PC-3 (cell line): ENCODE data around the gene SLC9A3. TPM values are rescaled to one million over a fixed set of nuclear protein-coding genes. Genes with fewer than 3 reads are reported as not detected.
A peak's percentile ranks its signal among the peaks of the same experiment; 100 is the strongest.

Experiments
- ATAC-seq: fragments of 200-7000 bp; cut with Tn5 transposase; 2 replicates; pipeline ENCODE4 v1.9.1; 2020; ENCODE audit warnings: mild to moderate bottlenecking, moderate library complexity
- BruUV-seq: library from RNA; stranded (reverse); fragments of 400-500 nt; replicated peaks from 2 replicates; lab custom pipeline; 2021; lab: Mats Ljungman, UMichigan
- CTCF ChIA-PET: fragments of 300-600 bp; sonication (Branson Sonifier 250); formaldehyde crosslinking; loops from one replicate; lab custom pipeline; 2022; ENCODE audit warnings: antibody characterized with exemption; lab: Charles Lee
- POLR2A ChIA-PET: fragments of 300-600 bp; sonication (Branson Sonifier 250); formaldehyde crosslinking; loops from one replicate; lab custom pipeline; 2022; ENCODE audit warnings: antibody characterized with exemption; ENCODE audit not compliant: unreplicated experiment; lab: Charles Lee
- DNase-seq: peaks from one replicate; pipeline ENCODE4 v3.0.0-alpha.2; 2015
- H2AFZ ChIP-seq: fragments of 300-600 bp; sonication (generic); 2 replicates; pipeline ENCODE4 v1.6.0; 2016; ENCODE audit warnings: antibody characterized with exemption, low read length
- H3F3A ChIP-seq: fragments of 300-600 bp; sonication (generic); one replicate; pipeline ENCODE4 v1.6.0; 2017; ENCODE audit warnings: antibody characterized with exemption, low read length, control low read depth, mild to moderate bottlenecking; ENCODE audit not compliant: unreplicated experiment
- H3K27ac ChIP-seq: fragments of 300-600 bp; sonication (generic); 2 replicates; pipeline ENCODE4 v1.5.1; 2016; ENCODE audit warnings: mild to moderate bottlenecking, low read length
- H3K27me3 ChIP-seq: fragments of 300-600 bp; sonication (generic); 2 replicates; pipeline ENCODE4 v1.6.1; 2016; ENCODE audit warnings: low read length, mixed read lengths
- H3K36me3 ChIP-seq: fragments of 300-600 bp; sonication (generic); 2 replicates; pipeline ENCODE4 v1.6.1; 2016; ENCODE audit warnings: low read depth, mixed run types, low read length, mixed read lengths
- H3K4me1 ChIP-seq: fragments of 300-600 bp; sonication (generic); 2 replicates; pipeline ENCODE4 v1.5.1; 2016; ENCODE audit warnings: low read length; ENCODE audit not compliant: insufficient read depth
- H3K4me2 ChIP-seq: fragments of 300-600 bp; sonication (generic); 2 replicates; pipeline ENCODE4 v1.6.0; 2016; ENCODE audit warnings: low read length
- H3K4me3 ChIP-seq: fragments of 300-600 bp; sonication (generic); 2 replicates; pipeline ENCODE4 v1.5.1; 2016; ENCODE audit warnings: mild to moderate bottlenecking, low read length, mixed read lengths
- H3K79me2 ChIP-seq: fragments of 300-600 bp; sonication (generic); 2 replicates; pipeline ENCODE4 v1.6.1; 2017; ENCODE audit warnings: low read length, mixed read lengths
- H3K9ac ChIP-seq: fragments of 300-600 bp; sonication (generic); 2 replicates; pipeline ENCODE4 v1.6.0; 2016; ENCODE audit warnings: mild to moderate bottlenecking, low read length
- H3K9me2 ChIP-seq: fragments of 300-600 bp; sonication (generic); replicated peaks from 2 replicates; pipeline ENCODE4 v1.6.1; 2016; ENCODE audit warnings: mixed run types, low read length, mixed read lengths
- H3K9me3 ChIP-seq: fragments of 300-600 bp; sonication (generic); 2 replicates; pipeline ENCODE4 v1.6.1; 2016; ENCODE audit warnings: low read length, mixed read lengths
- H4K20me1 ChIP-seq: fragments of 300-600 bp; sonication (generic); 2 replicates; pipeline ENCODE4 v1.6.1; 2016; ENCODE audit warnings: low read length, mixed read lengths
- CTCF ChIP-seq: fragments of 300-600 bp; sonication (generic); conservative IDR thresholded peaks from 2 replicates; pipeline ENCODE4 v1.5.1; 2017; ENCODE audit warnings: antibody characterized with exemption, low read depth, mild to moderate bottlenecking, low read length
- EZH2phosphoT487 ChIP-seq: fragments of 300-600 bp; sonication (generic); IDR thresholded peaks from 2 replicates; pipeline ENCODE4 v1.6.1; 2018; ENCODE audit warnings: mild to moderate bottlenecking, antibody characterized with exemption, low read length, borderline replicate concordance
- intact Hi-C: fragments of 100-400 bp; cut with micrococcal nuclease; formaldehyde crosslinking; loops from 2 replicates; pipeline ENCODE4 v1.9.0; 2023
- total RNA-seq: library from RNA; depleted of rRNA; stranded (reverse); fragments of >200 nt; gene quantifications from 2 replicates; pipeline ENCODE4 v1.2.3, GENCODE V29; 2014

SLC9A3 gene
- total RNA-seq, 1 experiment from 2014 or later = 4.9 TPM

GRCh38 chr5:458547-459353, 65.5 kb downstream of the SLC9A3 start:
- H3K9me2 ChIP-seq = no peaks in the 10 kb centered on the region
- H3K4me1 ChIP-seq = peaks cover 21% of the 10 kb centered on the region
- peak overlapping the region; percentile 24; the same call in 1 of the 2 replicates for H2AFZ ChIP-seq
- intact Hi-C loops = no loop called here
- H3K79me2 ChIP-seq = peaks cover 61% of the 10 kb centered on the region
- H3K27me3 ChIP-seq = no peaks in the 10 kb centered on the region
- H3F3A ChIP-seq = no peaks in the 10 kb centered on the region
- ATAC-seq (peak; percentile 95), DNase-seq (peak; percentile 90)
- no peak overlapping the region for H3K4me3 ChIP-seq
- peak overlapping the region; percentile 69 for H3K9ac ChIP-seq
- TF ChIP-seq EZH2phosphoT487 (peak; percentile 97), CTCF (no peak)
- BruUV-seq = no TSS peak
- peak overlapping the region; percentile 90 for H3K27ac ChIP-seq
- CTCF ChIA-PET = no interaction called here
- peak overlapping the region; percentile 74 for H3K4me2 ChIP-seq
- no peaks in the 10 kb centered on the region for H3K9me3 ChIP-seq
- H3K36me3 ChIP-seq = peaks cover 51% of the 10 kb centered on the region
- POLR2A ChIA-PET = no interaction called here
- no peaks in the 10 kb centered on the region for H4K20me1 ChIP-seq

DNA sequence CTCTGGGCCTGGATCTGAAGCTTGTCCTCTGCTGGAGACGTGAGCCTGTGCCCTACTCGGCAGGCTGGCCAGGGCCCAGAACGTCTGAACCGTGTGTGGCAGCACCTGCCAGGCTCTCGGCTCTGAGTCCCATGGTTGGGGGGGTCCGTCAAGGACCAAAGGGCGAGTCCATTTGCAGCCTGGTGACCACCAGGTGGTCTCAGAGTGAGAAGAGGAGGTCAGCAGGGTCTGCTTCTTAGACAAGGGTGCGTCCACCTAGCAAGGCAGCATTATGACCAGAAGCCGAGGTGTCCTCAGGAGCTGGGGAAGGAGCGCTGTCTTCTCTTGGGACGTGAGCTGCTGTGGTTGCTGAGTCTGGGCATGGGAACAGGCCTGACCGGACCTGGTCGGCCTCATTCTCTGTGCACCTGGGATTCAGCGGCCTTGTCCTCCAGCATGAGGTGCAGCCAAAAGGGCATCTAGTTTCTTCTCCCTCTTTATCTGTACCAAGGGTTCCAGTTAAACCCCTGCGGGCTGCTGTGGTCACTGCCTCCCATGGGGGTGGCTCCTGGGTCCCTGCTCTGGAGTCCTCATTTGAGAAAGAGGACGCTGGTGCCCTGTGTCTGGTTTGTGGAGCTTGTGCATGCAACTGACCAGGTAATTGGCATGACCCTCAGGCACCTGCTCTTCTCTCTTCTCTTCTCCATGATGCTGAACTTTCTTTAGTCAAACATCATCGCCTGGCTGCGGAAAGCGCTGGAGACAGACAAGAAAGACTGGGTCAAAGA, 66.9 kb downstream of the SLC9A3 start:
- peaks cover 21% of the 10 kb centered on the region for H3K4me1 ChIP-seq
- ChIA-PET CTCF (no interaction called here), POLR2A (no interaction called here)
- peaks cover 62% of the 10 kb centered on the region for H3K36me3 ChIP-seq
- intact Hi-C loops = no loop called here
- no peak overlapping the region for H3K4me2 ChIP-seq
- no peak for ATAC-seq
- H2AFZ ChIP-seq = no peak overlapping the region
- DNase-seq = no peak
- no peaks in the 10 kb centered on the region for H3F3A ChIP-seq
- H3K4me3 ChIP-seq = no peak overlapping the region
- H3K9me2 ChIP-seq = no peaks in the 10 kb centered on the region
- H3K9ac ChIP-seq = no peak overlapping the region; the same call in 1 of the 2 replicates
- BruUV-seq = no TSS peak
- H3K9me3 ChIP-seq = peaks cover under 1% of the 10 kb centered on the region; the same call in 1 of the 2 replicates
- no peaks in the 10 kb centered on the region for H4K20me1 ChIP-seq
- H3K27me3 ChIP-seq = no peaks in the 10 kb centered on the region
- no peak for TF ChIP-seq CTCF
- peak overlapping the region; percentile 90 for H3K27ac ChIP-seq
- H3K79me2 ChIP-seq = peaks cover 71% of the 10 kb centered on the region
